GM19438 (cell line): Measurements from ENCODE around the gene INSYN2A.

Experiments
- ATAC-seq: cut with Tn5 transposase; IDR thresholded peaks from one replicate; pipeline ENCODE4 v1.9.1; 2021; ENCODE audit warnings: low read depth; ENCODE audit not compliant: unreplicated experiment

Gene INSYN2A, protein sequence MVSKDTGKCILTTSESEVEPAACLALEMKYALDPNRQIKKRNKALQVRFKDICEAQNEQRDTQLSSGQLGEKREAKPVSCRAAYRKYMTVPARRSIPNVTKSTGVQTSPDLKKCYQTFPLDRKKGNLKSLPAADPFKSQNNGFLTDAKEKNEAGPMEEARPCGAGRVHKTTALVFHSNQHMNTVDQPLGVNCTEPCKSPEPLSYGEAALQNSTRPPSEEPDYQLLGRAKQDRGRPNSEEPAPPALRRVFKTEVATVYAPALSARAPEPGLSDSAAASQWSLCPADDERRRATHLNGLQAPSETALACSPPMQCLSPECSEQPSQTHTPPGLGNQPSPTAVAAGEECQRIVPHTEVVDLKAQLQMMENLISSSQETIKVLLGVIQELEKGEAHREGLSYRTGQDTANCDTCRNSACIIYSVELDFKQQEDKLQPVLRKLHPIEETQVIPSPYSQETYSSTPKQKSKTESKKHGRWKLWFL

GRCh38 chr10:127196282-127197153 is at the start of gene INSYN2A:
INSYN2A (minus strand) TSS chr10:127196591; CDS start chr10:127176395, 20,196 bp downstream.
- ATAC-seq: no peak

GRCh38 chr10:127245456-127245855 is 49.1 kb upstream of the INSYN2A start:
- ATAC-seq: no peak

DNA sequence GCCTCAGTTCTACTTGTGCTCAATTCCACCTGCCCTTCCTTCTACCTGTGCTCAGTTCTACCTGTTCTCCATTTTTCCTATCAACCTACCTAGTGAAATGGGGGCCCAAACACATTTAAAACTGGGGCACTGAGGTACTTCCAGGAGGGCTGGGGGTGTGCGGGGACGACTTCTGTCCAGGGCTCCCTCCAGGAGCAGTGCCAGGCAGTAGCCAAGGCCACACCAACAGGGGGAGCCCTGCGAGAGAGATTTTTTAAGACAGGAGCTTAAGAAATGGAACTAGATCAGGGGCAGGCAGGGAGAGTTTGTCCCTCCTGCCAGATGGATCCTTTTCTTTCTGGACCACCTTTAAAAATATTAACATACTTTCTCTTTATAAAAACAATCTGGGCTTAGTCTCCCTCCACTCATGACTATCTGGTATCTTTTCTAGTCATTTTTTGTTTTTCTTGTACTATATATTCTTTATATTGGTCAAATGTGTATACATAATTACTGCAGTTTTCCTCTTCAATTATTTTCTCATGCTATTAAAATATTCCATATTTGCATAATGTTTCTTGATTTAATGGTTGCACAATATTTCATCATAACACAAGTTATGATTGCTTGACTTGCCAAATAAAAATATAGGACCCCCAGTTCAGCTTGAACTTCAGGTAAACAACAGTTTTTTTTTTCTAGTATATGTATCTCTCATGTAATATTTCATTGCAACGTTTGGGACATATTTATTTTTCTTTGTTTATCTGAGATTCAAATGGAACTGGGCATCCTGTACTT is 47.3 kb upstream of the INSYN2A start:
- ATAC-seq: no peak

GRCh38 chr10:127242914-127243313 is 46.5 kb upstream of the INSYN2A start:
- no peak for ATAC-seq

- ATAC-seq: no peak
Measured at GRCh38 chr10:127236266-127236665, 39.9 kb upstream of the INSYN2A start.

- no peak for ATAC-seq
Measured at GRCh38 chr10:127234306-127234800, 38.0 kb upstream of the INSYN2A start.

- no peak for ATAC-seq
Measured at GRCh38 chr10:127228195-127228787, 31.9 kb upstream of the INSYN2A start.

DNA sequence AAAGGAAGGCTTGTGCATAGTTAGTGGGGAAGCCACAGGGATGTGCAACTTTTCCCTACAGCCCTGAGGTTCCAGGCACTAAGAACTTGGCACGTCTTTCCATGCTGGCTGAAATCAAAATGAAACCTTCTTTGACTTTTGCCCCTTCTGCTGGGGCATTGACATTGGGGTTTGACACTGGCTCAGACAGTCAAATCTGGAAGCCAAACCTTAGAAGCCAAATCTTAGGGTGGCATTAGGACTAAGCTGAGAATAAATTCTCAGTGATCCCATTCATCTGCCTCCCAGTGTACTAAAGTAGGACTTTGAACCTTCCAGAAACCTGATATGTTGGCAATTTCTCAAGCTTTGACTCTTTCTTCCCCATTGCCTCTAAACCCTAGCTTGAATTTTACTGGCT is 31.3 kb upstream of the INSYN2A start:
- no peak for ATAC-seq

GRCh38 chr10:127227027-127227426 is 30.6 kb upstream of the INSYN2A start:
- ATAC-seq: no peak

- ATAC-seq: no peak
Measured at GRCh38 chr10:127221281-127221680, 24.9 kb upstream of the INSYN2A start.

DNA sequence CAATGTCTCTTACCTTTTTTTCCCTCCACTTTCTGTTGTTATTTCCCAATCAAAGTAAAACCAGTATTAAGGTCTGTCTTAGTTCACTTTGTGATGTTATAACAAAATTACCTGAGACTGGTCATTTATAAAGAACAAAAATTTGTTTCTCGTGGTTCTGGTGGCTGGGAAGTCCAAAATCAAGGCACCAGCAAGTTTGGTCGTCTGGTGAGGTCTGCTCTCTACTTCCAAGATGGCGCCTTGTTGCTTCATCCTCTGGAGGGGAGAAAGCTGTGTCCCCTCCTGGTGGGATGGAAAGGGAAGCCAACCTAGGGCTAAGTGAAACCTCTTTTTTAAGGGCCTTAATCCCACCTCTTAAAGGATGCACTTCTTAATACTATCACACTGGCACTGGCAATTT is 22.3 kb upstream of the INSYN2A start:
- ATAC-seq: no peak

DNA sequence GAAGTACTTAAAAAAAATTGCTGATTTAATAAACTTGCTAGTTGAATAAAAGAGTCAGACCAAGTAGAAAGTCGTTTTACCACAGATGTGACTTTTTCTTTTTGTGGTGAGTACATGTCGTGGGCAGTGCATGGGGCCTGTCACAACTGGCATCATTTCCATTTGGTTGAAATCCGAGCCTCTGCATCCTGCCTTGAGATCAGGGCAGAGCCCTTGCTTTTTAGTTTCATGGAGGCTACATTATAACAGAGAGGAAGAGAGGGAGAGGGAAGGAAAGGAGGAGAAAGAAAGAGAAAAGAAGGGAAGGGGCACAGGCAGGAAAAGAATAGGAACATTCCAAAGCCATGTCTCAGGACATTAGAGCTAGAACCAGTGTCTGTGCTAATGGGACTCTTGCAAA is 20.4 kb upstream of the INSYN2A start:
- ATAC-seq: no peak

GRCh38 chr10:127216274-127216673 is 19.9 kb upstream of the INSYN2A start:
- ATAC-seq: no peak

- no peak for ATAC-seq
Measured at GRCh38 chr10:127215866-127216265, 19.5 kb upstream of the INSYN2A start.

DNA sequence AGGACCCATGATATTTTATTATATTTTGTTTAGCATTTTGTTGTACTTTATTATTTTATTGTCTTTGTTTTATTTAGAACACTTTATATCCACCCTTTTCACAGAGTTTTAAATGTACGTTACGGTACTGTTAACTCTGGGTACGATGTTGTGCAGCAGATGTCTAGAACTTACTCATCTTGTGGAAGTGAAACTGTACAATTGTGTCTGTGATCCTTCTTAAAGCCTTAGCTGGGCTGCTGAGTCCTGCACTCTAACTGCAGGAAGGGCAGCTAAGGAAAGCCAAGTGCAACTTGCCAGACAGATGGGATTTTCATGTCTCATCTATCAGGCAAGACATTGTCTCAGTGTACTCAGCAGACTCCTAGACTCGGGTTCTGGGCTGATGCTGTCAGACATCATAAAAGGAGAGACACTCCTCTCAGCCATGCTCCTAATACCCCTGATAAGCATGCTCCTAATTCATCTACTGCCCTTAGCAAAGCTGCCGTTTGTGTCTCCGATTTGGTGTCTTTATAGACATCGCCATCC is 14.6 kb upstream of the INSYN2A start:
- ATAC-seq: no peak

DNA sequence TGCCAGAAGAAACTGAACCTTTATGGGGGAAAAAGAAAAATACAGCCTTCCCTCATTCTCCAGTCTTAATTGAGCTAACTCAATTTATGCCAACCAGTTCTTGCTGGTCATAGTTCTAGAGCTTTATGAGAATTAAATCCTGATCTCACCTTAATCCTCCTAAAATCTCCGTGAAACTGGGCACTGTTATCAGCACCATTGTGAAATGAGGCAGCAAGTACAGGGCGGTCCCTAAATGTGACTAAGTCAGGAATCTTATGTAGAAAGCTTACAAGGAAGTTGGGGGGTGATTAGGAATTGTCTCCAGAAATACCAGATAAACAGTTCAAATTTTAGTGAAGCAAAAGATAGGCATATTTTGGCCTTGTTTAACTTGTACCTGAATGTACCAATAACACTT is 10.7 kb upstream of the INSYN2A start:
- no peak for ATAC-seq

- no peak for ATAC-seq
Measured at GRCh38 chr10:127203067-127203466, 6.7 kb upstream of the INSYN2A start.

DNA sequence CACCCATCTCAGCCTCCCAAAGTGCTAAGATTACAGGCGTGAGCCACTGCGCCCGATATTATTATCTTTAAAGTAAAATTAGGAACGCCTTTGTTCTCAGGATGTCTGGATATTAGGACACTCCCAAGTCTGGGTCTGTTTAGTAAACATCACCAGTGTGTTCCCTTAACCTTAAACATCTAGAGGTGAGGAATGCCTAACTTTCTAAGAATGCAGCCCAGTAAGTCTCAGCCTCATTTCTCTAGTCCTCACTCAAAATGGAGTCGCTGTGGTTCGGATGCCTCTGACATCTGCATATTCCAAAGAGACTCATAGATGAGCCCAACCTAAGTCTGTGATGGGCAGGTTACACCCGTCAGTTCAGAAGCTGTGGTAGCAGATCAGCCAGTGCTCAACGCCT is 4.3 kb upstream of the INSYN2A start:
- no peak for ATAC-seq

GRCh38 chr10:127198721-127199120 is 2.3 kb upstream of the INSYN2A start:
- ATAC-seq: no peak

GRCh38 chr10:127198307-127198706 is 1.9 kb upstream of the INSYN2A start:
- ATAC-seq: no peak
